ENCODE data around the gene DNAJC9. TPM values are rescaled to one million over a fixed set of nuclear protein-coding genes. Genes with fewer than 3 reads are reported as not detected.
A peak's percentile ranks its signal among the peaks of the same experiment; 100 is the strongest.
"Not testable (repeated sequence)": the region's sequence is repeated elsewhere in the genome, so short reads cannot be mapped to it uniquely, and the experiment has no call there.

Gene DNAJC9
- 22.0 TPM for total RNA-seq

- DNase-seq, result peak; percentile 97
These were observed at the start of gene DNAJC9 for GRCh38 chr10:73246646-73247508. Gene DNAJC9, minus strand, starts transcription at chr10:73247255. Its CDS starts 66 bp downstream, at chr10:73247189.

GRCh38 chr10:73293461-73293860, 46.4 kb upstream of the DNAJC9 start:
- no peak for DNase-seq

GRCh38 chr10:73289958-73290357, 42.9 kb upstream of the DNAJC9 start:
- DNase-seq, result no peak

GRCh38 chr10:73287441-73287840, 40.4 kb upstream of the DNAJC9 start:
- no peak for DNase-seq

GRCh38 chr10:73281097-73281496, 34.0 kb upstream of the DNAJC9 start:
- DNase-seq, result no peak

GRCh38 chr10:73264423-73264822, 17.4 kb upstream of the DNAJC9 start:
- DNase-seq, result no peak

- peak; percentile 18 for DNase-seq
These were observed 16.8 kb upstream of the DNAJC9 start for GRCh38 chr10:73263693-73264347.

GRCh38 chr10:73262880-73263555, 16.0 kb upstream of the DNAJC9 start:
- no peak for DNase-seq

GRCh38 chr10:73262105-73262730, 15.2 kb upstream of the DNAJC9 start:
- no peak for DNase-seq

- no peak for DNase-seq
These were observed 14.4 kb upstream of the DNAJC9 start for GRCh38 chr10:73261362-73261995.

GRCh38 chr10:73258612-73259011, 11.6 kb upstream of the DNAJC9 start:
- not testable (repeated sequence) for DNase-seq

GRCh38 chr10:73253225-73253555, 6.1 kb upstream of the DNAJC9 start:
- peak; percentile 3 for DNase-seq

GRCh38 chr10:73252445-73253224, 5.6 kb upstream of the DNAJC9 start, which contains the start of gene MRPS16:
Gene MRPS16, minus strand, starts transcription at chr10:73252644. Its CDS starts 162 bp downstream, at chr10:73252482.
- DNase-seq, result peak; percentile 98

- DNase-seq, result no peak
These were observed 4.8 kb upstream of the DNAJC9 start for GRCh38 chr10:73251683-73252444.

- no peak for DNase-seq
These were observed 1.2 kb upstream of the DNAJC9 start for GRCh38 chr10:73248259-73248724.

GRCh38 chr10:73247509-73248258, 629 bp upstream of the DNAJC9 start:
- no peak for DNase-seq

GRCh38 chr10:73246322-73246645, 771 bp downstream of the DNAJC9 start:
- no peak for DNase-seq

- DNase-seq, result no peak
These were observed 2.1 kb downstream of the DNAJC9 start for GRCh38 chr10:73244866-73245477.

GRCh38 chr10:73239908-73240307, 7.1 kb downstream of the DNAJC9 start:
- no peak for DNase-seq

Data from tongue (tissue), 2 donors.